Testis (tissue), 2 donors: Measurements from ENCODE around the gene PHLPP1.
A peak's percentile ranks its signal among the peaks of the same experiment; 100 is the strongest.

Source experiments
- CTCF ChIP-seq, 3 experiments: fragments of 450-650 bp in 2 of 3; fragments of 200-600 bp in 1 of 3; sonication (generic) in 1 of 3; IDR thresholded peaks; one replicate each; pipeline ENCODE4 v1.5.1; 2016 to 2019; ENCODE audit warnings: antibody characterized with exemption in 3 of 3, mild to moderate bottlenecking in 2 of 3, moderate library complexity in 1 of 3
- POLR2A ChIP-seq: fragments of 450-650 bp; IDR thresholded peaks from one replicate; pipeline ENCODE4 v1.6.1; 2017; ENCODE audit warnings: antibody characterized with exemption, mild to moderate bottlenecking, moderate library complexity

- peak in 1 of 3 experiments; percentile 41 for TF ChIP-seq CTCF (IDR thresholded peaks at IDR 0.05)
- TF ChIP-seq POLR2A, result no peak
These were observed 310.1 kb downstream of the PHLPP1 start for GRCh38 chr18:63025251-63026090.
